Activated CD8-positive, alpha-beta memory T cell treated with anti-CD3 and anti-CD28 coated beads for 4 hours (primary cell): ENCODE results near the gene SOX15.
"Not testable (repeated sequence)": the region's sequence is repeated elsewhere in the genome, so short reads cannot be mapped to it uniquely, and the experiment has no call there.

Source experiments
- DNase-seq, 2 donors: peaks; one replicate each; pipeline ENCODE4 v3.0.0-alpha.2; 2020; ENCODE audit warnings: low read depth in 2 of 2

The SOX15 gene

DNA sequence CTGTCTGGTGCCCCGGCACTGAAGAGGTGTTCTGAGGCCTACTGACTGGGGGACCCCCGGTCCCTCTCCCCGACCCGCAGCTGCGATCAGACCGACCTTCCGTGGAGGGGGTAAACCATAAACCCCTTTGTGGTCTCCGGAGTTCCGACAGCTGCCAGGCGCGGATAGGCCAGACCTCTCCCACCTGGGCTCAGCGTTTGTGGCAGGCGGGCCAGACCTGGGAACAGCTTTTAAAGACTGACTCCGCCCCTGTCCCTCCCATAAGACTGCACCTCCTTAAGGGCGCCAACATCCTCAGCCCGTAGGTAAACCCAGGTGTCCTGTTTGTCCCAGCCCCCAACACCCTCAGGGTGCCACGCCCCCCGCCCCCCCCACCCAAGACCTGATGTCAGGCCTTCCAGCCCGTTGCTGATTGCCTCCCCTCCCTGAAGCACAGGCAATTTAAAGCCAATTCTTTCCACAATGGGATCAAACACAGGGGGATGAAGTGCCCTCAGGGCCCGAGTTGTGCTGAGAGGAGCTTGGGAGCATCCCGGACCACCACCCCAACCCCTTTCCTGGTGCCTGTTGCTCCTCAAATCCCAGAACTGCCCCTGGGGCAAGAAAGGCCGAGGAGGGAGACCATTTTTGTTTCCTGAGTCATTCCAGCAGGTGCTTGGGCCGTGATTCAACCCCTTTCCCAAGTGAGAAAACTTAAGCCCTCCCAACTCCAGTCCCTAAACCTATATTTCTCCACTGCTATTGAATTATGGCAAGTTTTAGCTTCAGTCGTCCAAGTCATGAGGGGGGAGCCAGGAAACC is at the start of gene SOX15:
SOX15 (minus strand) TSS at position 204 of the 801 bp plus-strand sequence. CDS start 418 bp downstream, outside the sequence.
- no peak for DNase-seq

DNA sequence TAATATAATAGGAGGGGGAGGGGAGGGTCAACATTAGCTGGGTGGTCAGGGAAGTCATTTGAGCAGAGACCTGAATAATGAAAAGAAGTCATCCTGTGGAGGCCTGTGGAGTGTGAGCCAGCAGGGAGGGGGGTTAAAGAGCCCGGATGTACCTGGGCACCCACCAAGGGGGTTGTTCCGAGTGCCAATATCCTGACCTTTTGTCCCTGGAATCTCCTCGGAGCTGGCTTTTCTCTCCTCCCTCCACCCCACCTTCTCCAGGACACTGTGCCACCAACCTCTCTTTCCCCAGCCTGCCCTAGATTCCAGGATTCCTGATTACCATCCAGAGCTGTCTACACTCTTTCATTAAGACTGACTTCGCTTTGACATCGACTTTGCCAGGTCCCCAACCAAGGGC is 46.3 kb upstream of the SOX15 start:
- DNase-seq = no peak

DNA sequence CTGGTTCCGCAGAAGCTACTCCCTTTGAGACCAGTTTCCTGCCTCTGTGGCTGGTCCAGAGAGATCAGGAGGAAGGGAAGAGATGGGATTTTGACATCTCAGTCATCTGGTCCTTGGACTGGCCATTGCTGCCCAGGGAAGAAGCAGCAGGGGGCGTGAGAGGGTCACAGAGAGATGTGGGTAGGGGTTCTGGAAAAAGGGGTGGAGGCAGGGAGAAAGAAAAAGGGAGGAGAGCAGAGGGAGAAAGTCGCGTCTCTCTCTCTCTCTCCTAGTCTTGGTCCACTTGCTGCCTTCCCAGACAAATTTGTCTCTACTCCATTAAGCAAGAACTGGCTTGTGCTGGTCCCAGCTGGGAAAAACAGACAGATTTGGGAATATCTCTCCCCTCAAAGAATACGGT is 44.5 kb upstream of the SOX15 start:
- no peak for DNase-seq

DNA sequence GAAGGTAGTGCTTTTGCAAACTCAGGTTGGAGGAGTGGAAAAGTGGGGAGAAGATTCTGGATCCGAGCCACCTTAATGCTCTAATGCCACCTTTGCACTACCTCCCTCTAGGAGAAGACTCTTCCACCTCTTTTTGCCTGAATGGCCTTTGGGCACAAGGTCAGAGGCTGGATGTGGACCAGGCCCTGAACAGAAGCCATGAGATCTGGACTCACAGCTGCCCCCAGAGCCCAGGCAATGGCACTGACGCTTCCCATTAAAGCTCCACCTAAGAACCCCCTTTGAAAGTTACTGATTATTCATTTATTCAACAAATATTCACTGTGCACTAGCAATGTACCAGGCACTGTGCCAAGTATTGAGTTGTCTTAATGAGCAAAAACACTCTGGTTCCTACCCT is 43.2 kb upstream of the SOX15 start:
- no peak for DNase-seq

DNA sequence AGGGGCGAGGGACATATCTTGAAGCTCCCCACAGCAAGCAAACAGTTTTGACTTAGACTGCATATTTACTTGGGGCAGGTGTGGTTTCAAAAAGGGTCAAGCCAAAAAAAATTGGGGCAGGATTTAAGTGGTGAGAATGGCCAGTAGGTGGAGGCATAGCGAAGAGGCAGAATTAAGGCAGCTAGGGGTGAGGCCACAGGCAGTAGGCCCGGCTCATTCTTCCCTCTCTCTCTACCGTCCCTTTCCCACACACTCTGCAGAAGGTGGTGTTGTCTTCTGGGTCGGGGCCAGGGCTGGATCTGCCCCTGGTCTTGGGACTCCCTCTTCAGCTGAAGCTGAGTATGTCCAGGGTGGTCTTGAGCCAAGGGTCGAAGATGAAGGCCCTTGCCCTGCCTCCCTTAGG is 42.6 kb upstream of the SOX15 start:
- no peak for DNase-seq

DNA sequence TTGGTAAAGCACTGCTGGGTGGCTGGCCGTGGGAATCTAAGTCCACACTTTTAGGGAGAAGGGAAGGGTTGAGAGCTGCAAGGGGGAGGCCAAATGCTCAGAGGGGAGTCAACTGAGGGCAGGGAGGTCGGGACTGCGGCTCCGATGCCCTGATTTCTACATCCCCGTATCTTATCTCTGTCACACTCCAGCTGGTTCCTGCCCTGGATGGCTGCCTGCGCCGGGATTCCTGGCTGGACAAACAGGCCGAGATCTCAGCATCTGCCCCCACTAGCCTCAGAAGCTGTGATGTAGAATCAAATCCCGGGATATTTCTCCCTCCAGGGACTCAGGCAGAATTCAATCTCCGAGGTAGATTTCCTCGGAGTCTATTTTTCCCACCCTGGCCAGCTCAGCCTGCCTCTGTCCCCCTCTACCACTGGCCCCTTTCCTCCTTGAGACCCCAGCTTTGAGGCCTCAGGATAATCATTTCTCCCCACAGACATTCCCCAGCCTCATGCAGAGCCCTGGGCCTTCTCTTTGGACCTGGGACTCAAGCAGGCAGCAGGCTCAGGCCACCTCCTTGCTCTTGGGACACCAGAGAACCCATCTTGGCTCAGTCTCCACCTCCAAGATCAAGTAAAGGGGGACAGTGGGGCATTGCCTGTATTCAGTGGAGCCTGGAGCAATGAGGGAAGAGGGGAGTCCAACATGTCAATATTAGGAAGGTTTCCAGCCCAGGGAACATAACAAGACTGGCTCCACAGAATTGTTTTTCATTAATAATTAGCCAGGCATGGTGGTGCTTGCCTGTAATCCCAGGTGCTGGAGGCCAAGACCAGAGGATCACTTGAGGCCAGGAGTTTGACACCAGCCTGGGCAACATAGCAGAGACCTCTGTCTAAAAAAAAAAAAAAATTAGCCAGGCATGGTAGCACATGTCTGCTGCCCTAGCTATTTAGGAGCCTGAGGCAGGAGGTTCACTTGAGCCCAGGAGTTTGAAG is 41.8 kb upstream of the SOX15 start:
- DNase-seq = no peak

DNA sequence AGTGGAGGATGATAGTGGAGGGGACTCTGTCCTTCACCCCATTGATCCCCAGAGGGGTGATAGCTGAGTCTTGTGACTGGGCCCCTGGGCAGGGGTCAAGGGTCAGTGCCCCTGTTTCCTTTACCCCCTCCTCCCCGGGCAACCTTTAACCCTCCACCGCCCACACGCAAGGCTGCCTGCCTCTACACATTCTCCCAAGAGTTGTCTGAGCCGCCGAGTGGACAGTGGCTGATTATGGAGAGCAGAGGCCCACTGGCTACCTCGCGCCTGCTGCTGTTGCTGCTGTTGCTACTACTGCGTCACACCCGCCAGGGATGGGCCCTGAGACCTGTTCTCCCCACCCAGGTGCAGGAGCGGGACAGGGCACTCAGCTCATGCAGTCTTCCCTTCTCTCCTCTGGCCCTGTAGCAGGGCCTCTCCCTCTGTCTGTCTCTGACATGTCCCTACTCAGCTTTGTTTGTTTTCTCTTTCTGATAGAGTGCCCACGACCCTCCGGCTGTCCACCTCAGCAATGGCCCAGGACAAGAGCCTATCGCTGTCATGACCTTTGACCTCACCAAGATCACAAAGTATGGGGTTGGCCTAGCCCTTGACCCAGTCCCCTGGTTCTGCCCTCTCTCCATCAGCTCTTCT is 40.2 kb upstream of the SOX15 start, which contains the start of gene SHBG:
SHBG (plus strand) TSS at position 197 of the 633 bp plus-strand sequence; CDS start at position 235, 38 bp downstream.
- no peak for DNase-seq

DNA sequence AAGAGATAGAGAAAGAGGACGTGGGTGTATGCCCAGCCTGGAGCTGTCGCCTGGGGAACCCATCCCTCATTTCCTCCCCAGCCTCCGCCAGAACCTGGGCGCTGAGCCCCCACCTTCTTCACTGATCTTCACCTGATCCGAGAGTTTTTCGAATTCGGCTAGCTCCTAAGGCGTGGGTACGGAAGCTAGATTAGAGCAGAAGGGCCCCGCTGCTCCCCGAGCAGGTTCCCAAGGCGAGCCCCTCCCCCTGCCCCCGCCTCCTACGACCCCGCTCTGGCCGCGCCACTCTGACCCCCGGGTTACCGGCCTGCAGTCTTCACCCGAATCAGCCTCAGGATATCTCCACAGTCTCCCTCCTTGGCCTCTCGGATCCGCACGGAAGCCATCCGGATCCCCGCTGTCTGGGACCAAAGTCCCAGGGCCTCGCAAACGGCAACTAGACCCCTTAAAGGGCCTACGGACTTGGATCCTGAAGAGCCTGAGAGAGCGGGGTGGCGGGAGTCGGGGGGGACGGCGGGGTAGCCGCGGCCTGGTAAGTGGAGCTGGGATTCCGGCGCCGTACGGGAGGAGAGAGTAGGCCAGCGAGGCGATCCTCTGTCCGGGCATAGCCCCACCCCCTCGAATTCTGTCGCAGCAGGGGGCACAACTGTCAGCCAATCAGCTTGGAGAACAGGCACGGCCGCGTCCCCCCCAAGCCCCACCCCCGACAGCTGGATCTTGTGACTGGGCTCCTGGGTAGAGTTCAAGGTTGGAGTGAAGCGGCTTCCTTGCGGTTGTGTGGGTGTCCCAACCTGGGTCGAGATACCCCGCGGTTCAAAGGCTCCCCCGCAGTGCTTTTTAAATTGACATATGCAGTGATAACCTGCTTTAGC is 37.6 kb upstream of the SOX15 start, which contains the start of gene SAT2:
SAT2 (minus strand) TSS at position 572 of the 872 bp plus-strand sequence; CDS start at position 386, 186 bp downstream.
- peak; percentile 80 for DNase-seq

DNA sequence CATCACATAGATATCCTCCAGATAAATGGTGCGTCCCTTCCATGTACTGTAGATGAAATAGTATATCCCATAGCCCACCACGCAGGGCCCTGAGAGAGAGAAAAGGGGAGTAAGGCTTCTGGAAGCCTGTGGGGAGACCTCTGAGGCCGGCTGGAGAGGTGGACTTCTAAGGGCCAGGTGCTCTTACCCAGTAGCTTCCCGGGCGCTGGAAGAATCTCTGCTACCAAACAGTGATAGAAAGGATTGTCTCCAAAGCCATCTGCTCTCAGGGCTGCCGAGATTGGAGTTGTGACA is 37.0 kb upstream of the SOX15 start:
- DNase-seq = no peak

DNA sequence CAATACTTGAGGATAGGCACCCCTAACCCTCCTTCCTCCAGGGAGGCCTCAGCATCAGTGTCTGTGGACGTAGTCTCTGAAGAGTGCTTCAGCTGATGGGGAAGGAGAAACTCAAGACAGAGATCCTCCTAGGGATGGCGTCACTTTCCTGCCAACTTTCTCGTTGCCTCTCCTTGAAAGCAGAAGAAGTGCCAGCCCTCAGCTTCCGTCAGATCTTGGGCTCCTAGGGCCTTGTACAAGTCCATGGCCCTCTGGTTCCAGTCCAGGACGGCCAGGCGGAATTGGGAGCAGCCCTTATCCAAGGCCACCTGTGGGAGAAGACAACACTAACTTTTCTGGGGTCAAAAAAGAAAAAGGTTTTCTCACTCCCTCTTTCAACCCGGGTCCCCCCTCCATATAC is 36.4 kb upstream of the SOX15 start:
- DNase-seq = no peak

DNA sequence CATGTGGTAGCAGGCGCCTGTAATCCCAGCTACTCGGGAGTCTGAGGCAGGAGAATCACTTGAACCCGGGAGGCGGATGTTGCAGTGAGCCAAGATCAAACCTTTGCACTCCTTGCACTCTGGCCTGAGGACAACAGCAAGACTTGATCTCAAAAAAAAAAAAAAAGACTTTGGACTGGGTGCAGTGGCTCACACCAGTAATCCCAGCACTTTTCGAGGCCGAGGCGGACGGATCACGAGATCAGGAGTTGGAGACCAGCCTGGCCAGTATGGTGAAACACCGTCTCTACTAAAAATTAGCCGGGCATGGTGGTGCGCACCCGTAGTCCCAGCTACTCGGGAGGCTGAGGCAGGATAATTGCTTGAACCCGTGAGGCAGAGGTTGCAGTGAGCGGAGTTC is 35.9 kb upstream of the SOX15 start:
- not testable (repeated sequence) for DNase-seq

DNA sequence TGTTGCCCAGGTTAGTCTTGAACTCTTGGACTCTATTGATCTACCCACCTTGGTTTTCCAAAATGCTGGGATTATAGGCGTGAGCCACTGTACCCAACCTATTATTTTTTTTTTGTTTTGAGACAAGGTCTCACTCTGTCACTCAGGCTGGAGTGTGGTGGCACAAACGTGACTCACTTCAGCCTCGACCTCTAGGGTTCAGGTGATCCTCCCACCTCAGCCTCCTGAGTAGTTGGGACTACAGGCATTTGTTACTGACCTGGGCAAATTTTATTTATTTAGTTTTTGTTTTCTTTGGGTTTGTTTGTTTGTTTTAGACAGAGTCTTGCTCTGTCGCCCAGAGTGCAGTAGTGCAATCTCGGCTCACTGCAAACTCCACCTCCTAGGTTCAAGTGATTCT is 33.8 kb upstream of the SOX15 start:
- DNase-seq = no peak

DNA sequence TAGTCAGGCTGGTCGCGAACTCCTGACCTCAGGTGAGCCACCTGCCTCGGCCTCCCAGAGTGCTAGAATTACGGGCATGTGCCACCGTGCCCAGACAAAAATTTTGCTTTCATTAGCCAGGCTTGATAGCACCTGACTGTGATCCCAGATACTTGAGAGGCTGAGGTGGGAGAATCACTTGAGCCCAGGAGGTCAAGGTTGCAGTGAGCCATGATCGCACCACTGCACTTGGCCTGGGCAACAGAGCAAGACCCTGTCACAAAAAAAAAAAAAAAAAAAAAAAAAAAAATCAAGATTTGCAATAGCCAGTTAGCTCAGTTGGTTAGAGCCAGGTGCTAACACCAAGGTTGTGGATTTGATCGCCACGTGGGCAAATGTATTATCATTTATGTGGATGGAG is 30.9 kb upstream of the SOX15 start:
- DNase-seq = no peak

DNA sequence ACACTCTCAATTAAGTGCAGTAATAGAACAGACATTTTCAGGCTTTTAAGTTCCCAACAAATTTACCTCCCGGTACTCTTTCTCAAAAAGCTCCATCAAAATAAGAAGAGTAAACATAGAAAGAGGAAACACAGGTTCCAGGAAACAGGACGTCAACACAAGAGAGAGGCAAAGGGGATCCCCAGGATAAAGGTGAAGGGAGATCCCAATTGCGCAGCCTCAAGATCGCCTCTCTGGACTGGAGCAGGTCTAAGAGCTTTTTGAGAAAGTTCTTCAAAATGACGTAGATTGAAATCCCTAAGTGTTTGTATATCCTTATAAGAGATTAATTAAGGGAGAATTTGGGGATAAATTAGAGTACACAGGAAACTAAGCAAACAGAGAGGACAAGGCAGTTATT is 28.7 kb upstream of the SOX15 start:
- DNase-seq = no peak

DNA sequence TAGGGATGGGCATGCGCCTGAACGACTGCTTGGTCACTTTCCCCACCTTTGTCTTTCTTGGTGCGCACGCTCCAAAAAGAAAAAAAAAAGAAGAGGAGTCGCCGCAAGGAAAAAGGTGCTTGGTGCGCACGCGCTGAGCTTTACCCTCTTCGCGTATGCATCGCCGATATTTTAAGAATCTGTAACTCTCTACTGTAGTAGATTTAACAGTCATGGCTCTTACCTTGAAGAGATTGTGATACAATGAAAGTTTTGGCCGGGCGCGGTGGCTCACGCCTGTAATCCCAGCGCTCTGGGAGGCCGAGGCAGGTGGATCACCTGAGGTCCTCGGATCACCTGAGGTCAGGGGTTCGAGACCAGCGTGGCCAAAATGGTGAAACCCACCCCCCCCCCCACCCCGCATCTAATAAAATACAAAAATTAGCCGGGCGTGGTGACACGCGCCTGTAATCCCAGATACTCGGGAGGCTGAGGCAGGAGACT is 25.4 kb upstream of the SOX15 start:
- no peak for DNase-seq

DNA sequence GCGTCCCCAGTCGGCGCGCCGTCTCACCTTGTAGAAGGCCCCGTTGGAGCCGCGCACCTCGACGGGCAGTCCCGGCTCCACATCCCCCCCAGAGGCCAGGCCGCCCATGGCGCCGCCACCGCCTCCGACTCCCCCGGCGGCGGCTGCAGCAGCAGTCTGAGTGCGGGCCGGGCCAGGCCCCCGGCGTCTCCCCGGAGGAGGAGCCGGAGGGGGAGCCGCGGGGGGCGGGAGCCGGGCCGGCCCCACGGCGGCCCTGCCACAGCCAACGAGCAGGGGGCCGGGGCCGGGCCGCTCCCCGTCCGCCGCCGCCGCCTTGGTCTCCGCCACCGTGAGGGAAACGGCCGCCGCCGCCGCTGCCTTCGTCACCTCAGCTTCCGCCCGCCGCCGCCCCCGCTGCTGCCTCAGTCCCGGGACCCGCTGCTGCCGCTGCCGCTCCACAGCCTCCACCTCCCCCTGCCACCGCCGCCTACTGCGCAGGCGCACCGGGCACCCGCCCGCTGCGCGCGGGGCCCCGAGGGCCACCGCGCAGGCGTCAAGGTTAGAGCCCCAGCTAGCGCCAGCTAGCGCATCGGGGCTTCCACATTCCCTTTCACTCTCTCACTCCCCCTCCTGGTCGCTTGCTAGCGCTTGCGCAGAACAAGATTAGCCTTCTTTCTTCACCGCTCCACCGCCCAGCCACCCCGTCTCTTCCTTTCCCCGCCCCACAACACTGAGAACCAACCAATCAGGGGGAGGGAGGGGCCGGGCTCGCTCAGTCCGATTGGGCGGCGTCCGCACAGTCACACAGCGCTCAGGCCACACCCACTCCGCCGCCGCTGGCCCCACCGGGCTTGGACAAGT is 24.8 kb upstream of the SOX15 start, which contains the start of gene FXR2:
FXR2 (minus strand) TSS at position 473 of the 840 bp plus-strand sequence; CDS start at position 108, 365 bp downstream.
- peak; percentile 97 to 99 for DNase-seq

DNA sequence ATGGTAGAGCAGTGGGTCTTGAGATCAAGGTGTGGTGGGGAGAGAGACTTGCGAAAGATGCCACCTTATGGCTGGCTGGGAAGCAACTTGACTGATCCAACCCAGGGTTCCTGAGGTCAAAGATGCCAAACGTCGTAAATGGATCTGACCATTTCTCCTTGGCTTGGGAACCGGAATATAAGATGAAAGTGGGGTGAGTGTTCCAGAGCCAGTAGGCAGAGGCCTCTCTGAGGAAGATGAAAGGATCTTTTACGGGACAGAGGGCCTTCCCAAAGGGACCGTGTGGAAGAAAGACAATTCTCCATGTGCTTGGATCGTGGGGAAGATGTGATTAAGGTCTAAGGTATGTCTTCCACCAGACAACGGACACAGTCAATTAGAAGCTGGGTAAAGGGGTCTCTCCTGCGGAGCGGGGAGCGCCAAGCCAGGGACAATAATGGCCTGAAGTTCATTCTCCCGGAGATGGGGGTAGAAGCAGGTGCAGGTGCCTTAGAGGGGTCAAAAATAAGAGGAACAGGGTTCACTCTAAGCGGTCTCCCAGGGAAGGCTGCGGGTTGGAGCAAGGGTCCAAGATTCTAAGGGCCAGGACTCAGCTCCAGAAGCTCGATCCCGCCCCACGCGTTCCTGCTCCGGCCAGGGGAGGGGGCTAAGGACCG is 24.0 kb upstream of the SOX15 start:
- no peak for DNase-seq

DNA sequence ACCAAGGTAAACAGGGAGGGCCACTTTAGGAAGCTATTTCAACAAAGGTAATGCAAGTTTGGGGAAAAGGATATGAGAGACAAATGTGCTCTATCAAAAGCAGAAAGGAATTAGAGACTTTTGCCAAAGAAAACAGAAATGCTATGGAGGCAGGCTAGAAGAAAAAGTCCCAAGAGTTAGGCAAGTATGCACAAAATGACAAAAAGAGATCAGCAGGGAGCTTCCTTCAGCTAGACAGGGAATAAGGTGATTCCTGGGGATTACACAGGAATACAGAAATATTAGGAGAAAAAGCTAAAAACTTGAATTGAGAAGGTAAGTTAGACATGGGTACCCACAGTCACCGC is 22.4 kb upstream of the SOX15 start:
- DNase-seq = no peak

DNA sequence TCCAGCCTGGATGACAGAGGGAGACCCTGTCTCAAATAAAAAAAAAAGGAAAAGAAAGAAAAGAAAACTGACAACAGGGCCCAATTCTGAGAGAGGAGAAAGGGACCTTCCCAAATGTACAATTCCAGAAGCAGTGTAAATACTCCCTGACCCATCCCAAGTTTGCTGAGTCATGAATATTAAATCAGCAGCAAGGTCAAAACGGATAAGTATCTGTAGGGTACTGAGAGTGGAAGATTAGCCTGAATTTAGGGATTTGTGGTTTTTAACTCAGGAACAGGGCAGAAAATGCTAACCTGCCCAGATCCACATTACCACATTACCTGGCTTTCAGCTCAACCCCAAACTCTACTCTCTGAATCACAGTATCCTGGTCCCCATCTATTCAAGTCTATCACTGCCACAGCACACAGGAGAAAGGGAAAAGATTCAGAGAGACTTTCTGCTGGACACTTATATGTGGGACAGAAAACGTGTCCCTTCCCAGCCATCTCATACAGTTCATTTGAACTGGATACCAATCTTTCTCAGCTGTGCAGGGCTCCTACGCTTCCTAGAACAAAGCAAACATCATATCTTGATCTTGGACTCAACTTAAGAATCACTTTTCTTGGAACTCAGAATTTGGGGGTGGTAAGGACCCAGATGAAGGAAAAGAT is 21.9 kb upstream of the SOX15 start:
- DNase-seq = no peak
